Omental fat pad (tissue), 4 donors: ENCODE measurements around the gene SLC1A2. TPM values are rescaled to one million over a fixed set of nuclear protein-coding genes. Genes with fewer than 3 reads are reported as not detected.

Experiments used
- ATAC-seq: fragments of 150-250 bp; one replicate; pipeline ENCODE4 v1.9.1; 2016; ENCODE audit warnings: mild to moderate bottlenecking, moderate library complexity; ENCODE audit not compliant: low FRiP score
- DNase-seq: peaks from one replicate; pipeline ENCODE4 v3.0.0-alpha.2; 2019; ENCODE audit warnings: low spot score
- CTCF ChIP-seq, 3 donors: fragments of 450-650 bp; IDR thresholded peaks; one replicate each; pipeline ENCODE4 v1.5.1; 2016 to 2017; ENCODE audit warnings: antibody characterized with exemption in 3 of 3, mild to moderate bottlenecking in 3 of 3, moderate library complexity in 2 of 3
- total RNA-seq, 4 donors: library from RNA; depleted of rRNA; stranded (reverse); fragments of >200 nt; gene quantifications; one replicate each; pipeline ENCODE4 v1.1.0, GENCODE V29; 2016

The SLC1A2 gene
- total RNA-seq, 4 donors from 2014 or later, result 0.96 to 5.0 (median 2.8) TPM

GRCh38 chr11:35414311-35414710 lies 5.0 kb downstream of the SLC1A2 start:
- ATAC-seq (no peak), DNase-seq (no peak)
- no peak for TF ChIP-seq CTCF (IDR thresholded peaks at IDR 0.05)

- DNase-seq (no peak), ATAC-seq (no peak)
- no peak for TF ChIP-seq CTCF (IDR thresholded peaks at IDR 0.05)
Observed at GRCh38 chr11:35413598-35413997, 5.8 kb downstream of the SLC1A2 start.

- no peak for DNase-seq
- TF ChIP-seq CTCF (IDR thresholded peaks at IDR 0.05), result no peak
- no peak for ATAC-seq
Observed at GRCh38 chr11:35412285-35412684, 7.1 kb downstream of the SLC1A2 start.

- no peak for TF ChIP-seq CTCF (IDR thresholded peaks at IDR 0.05)
- no peak for DNase-seq
- ATAC-seq, result no peak
Observed at GRCh38 chr11:35407041-35407440, 12.3 kb downstream of the SLC1A2 start.

GRCh38 chr11:35404388-35404775 lies 15.0 kb downstream of the SLC1A2 start:
- DNase-seq (no peak), ATAC-seq (no peak)
- TF ChIP-seq CTCF (IDR thresholded peaks at IDR 0.05), result no peak

- ATAC-seq (no peak), DNase-seq (no peak)
- TF ChIP-seq CTCF (IDR thresholded peaks at IDR 0.05), result no peak
Observed at GRCh38 chr11:35403765-35404387, 15.5 kb downstream of the SLC1A2 start.
